Suppressor macrophage (primary cell): ENCODE results near the gene PTPN22.

Source experiments
- DNase-seq, 4 experiments: peaks; one replicate each; pipeline ENCODE4 v3.0.0-alpha.2; 2020 to 2022

The PTPN22 gene

GRCh38 chr1:113849072-113849471 lies 22.4 kb downstream of the PTPN22 start:
- no peak for DNase-seq

- DNase-seq: no peak
These were observed 25.0 kb downstream of the PTPN22 start for GRCh38 chr1:113846391-113847035.

GRCh38 chr1:113836534-113836933 lies 35.0 kb downstream of the PTPN22 start:
- no peak for DNase-seq

GRCh38 chr1:113835686-113836290 lies 35.7 kb downstream of the PTPN22 start:
- peak in 3 of 4 experiments; percentile 70 to 84 (median 71) for DNase-seq

GRCh38 chr1:113834716-113835115 lies 36.8 kb downstream of the PTPN22 start:
- DNase-seq: no peak

GRCh38 chr1:113830039-113830438 lies 41.5 kb downstream of the PTPN22 start:
- no peak for DNase-seq

- DNase-seq: no peak
These were observed 49.6 kb downstream of the PTPN22 start for GRCh38 chr1:113821916-113822315.

- DNase-seq: peak; percentile 19 to 60 (median 58)
These were observed 52.9 kb downstream of the PTPN22 start for GRCh38 chr1:113818578-113818977.

- DNase-seq: no peak
These were observed 58.3 kb downstream of the PTPN22 start for GRCh38 chr1:113813218-113813617.

GRCh38 chr1:113812661-113813135 lies 58.8 kb downstream of the PTPN22 start:
- DNase-seq: no peak

GRCh38 chr1:113811888-113812660 lies 59.4 kb downstream of the PTPN22 start, which contains the start of gene RSBN1:
TSS of gene RSBN1 (minus strand) at chr1:113812476. CDS start at chr1:113812412, 64 bp downstream.
- peak; percentile 99 for DNase-seq

GRCh38 chr1:113811156-113811887 lies 60.2 kb downstream of the PTPN22 start:
- peak; percentile 19 to 37 (median 30) for DNase-seq

- DNase-seq: peak in 2 of 4 experiments; percentile 15 to 26
These were observed 61.6 kb downstream of the PTPN22 start for GRCh38 chr1:113809670-113810602.

- no peak for DNase-seq
These were observed 62.9 kb downstream of the PTPN22 start for GRCh38 chr1:113808450-113809195.

- peak in 1 of 4 experiments; percentile 15 for DNase-seq
These were observed 65.9 kb downstream of the PTPN22 start for GRCh38 chr1:113805639-113806038.

GRCh38 chr1:113805256-113805531 lies 66.3 kb downstream of the PTPN22 start:
- no peak for DNase-seq

- peak in 3 of 4 experiments; percentile 45 to 73 (median 62) for DNase-seq
These were observed 66.9 kb downstream of the PTPN22 start for GRCh38 chr1:113804421-113805255.

- no peak for DNase-seq
These were observed 69.0 kb downstream of the PTPN22 start for GRCh38 chr1:113802367-113803007.

GRCh38 chr1:113800487-113800886 lies 71.0 kb downstream of the PTPN22 start:
- DNase-seq: no peak
